ENCODE data around the gene CDK11A.
"Not testable (repeated sequence)": the region's sequence is repeated elsewhere in the genome, so short reads cannot be mapped to it uniquely, and the experiment has no call there.

The CDK11A gene

GRCh38 chr1:1724035-1724864 lies at the start of gene CDK11A:
Gene CDK11A (minus strand): TSS chr1:1724357. CDS start chr1:1722818, 1,539 bp downstream.
- H3K27ac Mint-ChIP-seq (ENCODE audit: low read depth): peak within 1 kb of the TSS; percentile 97
- peak; percentile 96 for ATAC-seq (replicated peaks; ENCODE audit: extremely low read depth, poor library complexity, severe bottlenecking)
- peak within 1 kb of the TSS; percentile 94 for H3K4me3 Mint-ChIP-seq
- not testable (repeated sequence) for H3K27me3 Mint-ChIP-seq, H3K9me3 Mint-ChIP-seq, H3K4me1 Mint-ChIP-seq
- peak; percentile 75 to 97 for DNase-seq (ENCODE audit: low spot score in 2 of 2)
- H3K36me3 Mint-ChIP-seq (ENCODE audit: insufficient read depth): peaks cover 38% of the 10 kb centered on the region

- H3K9me3 Mint-ChIP-seq: no peaks in the 10 kb centered on the region
These were observed 49.7 kb upstream of the CDK11A start for GRCh38 chr1:1773874-1774273.

GRCh38 chr1:1771096-1771495 lies 46.9 kb upstream of the CDK11A start:
- H3K4me3 Mint-ChIP-seq: no peak overlapping the region
- DNase-seq (ENCODE audit: low spot score in 2 of 2): no peak
- H3K4me1 Mint-ChIP-seq: peaks cover 17% of the 10 kb centered on the region
- ATAC-seq (replicated peaks; ENCODE audit: extremely low read depth, poor library complexity, severe bottlenecking): no peak
- no peaks in the 10 kb centered on the region for H3K9me3 Mint-ChIP-seq
- H3K36me3 Mint-ChIP-seq (ENCODE audit: insufficient read depth): peaks cover 24% of the 10 kb centered on the region
- no peak overlapping the region for H3K27ac Mint-ChIP-seq (ENCODE audit: low read depth)
- H3K27me3 Mint-ChIP-seq: no peaks in the 10 kb centered on the region

More at GRCh38 chr1:1773874-1774273, 49.7 kb upstream of the CDK11A start:
- no peak for DNase-seq (ENCODE audit: low spot score in 2 of 2)
- ATAC-seq (replicated peaks; ENCODE audit: extremely low read depth, poor library complexity, severe bottlenecking): no peak
- Mint-ChIP-seq H3K4me3 (no peak overlapping the region), H3K27ac (ENCODE audit: low read depth) (no peak overlapping the region), H3K4me1 (peaks cover 23% of the 10 kb centered on the region), H3K27me3 (no peaks in the 10 kb centered on the region), H3K36me3 (ENCODE audit: insufficient read depth) (peaks cover 22% of the 10 kb centered on the region)

- Mint-ChIP-seq H3K27me3 (no peaks in the 10 kb centered on the region), H3K27ac (ENCODE audit: low read depth) (no peak overlapping the region), H3K9me3 (no peaks in the 10 kb centered on the region), H3K4me3 (no peak overlapping the region), H3K36me3 (ENCODE audit: insufficient read depth) (peaks cover 24% of the 10 kb centered on the region), H3K4me1 (peaks cover 8% of the 10 kb centered on the region)
- no peak for ATAC-seq (replicated peaks; ENCODE audit: extremely low read depth, poor library complexity, severe bottlenecking)
- no peak for DNase-seq (ENCODE audit: low spot score in 2 of 2)
These were observed 45.9 kb upstream of the CDK11A start for GRCh38 chr1:1770102-1770501.

- H3K4me3 Mint-ChIP-seq: no peak overlapping the region
- H3K9me3 Mint-ChIP-seq: no peaks in the 10 kb centered on the region
- no peaks in the 10 kb centered on the region for H3K27me3 Mint-ChIP-seq
- DNase-seq (ENCODE audit: low spot score in 2 of 2) (no peak), ATAC-seq (replicated peaks; ENCODE audit: extremely low read depth, poor library complexity, severe bottlenecking) (no peak)
- H3K27ac Mint-ChIP-seq (ENCODE audit: low read depth): no peak overlapping the region
- peaks cover 7% of the 10 kb centered on the region for H3K4me1 Mint-ChIP-seq
- H3K36me3 Mint-ChIP-seq (ENCODE audit: insufficient read depth): peaks cover 30% of the 10 kb centered on the region
These were observed 44.3 kb upstream of the CDK11A start for GRCh38 chr1:1768249-1768992.

GRCh38 chr1:1764876-1765470 lies 40.8 kb upstream of the CDK11A start:
- Mint-ChIP-seq H3K36me3 (ENCODE audit: insufficient read depth) (peaks cover 44% of the 10 kb centered on the region), H3K4me3 (no peak overlapping the region), H3K27me3 (no peaks in the 10 kb centered on the region), H3K4me1 (peaks cover 7% of the 10 kb centered on the region), H3K9me3 (no peaks in the 10 kb centered on the region), H3K27ac (ENCODE audit: low read depth) (no peak overlapping the region)
- ATAC-seq (replicated peaks; ENCODE audit: extremely low read depth, poor library complexity, severe bottlenecking) (no peak), DNase-seq (ENCODE audit: low spot score in 2 of 2) (no peak)

- H3K36me3 Mint-ChIP-seq (ENCODE audit: insufficient read depth): peaks cover 48% of the 10 kb centered on the region
- H3K4me3 Mint-ChIP-seq: no peak overlapping the region
- peaks cover 7% of the 10 kb centered on the region for H3K4me1 Mint-ChIP-seq
- no peaks in the 10 kb centered on the region for H3K9me3 Mint-ChIP-seq
- H3K27ac Mint-ChIP-seq (ENCODE audit: low read depth): peak overlapping the region; percentile 62
- DNase-seq (ENCODE audit: low spot score in 2 of 2): no peak
- no peak for ATAC-seq (replicated peaks; ENCODE audit: extremely low read depth, poor library complexity, severe bottlenecking)
- no peaks in the 10 kb centered on the region for H3K27me3 Mint-ChIP-seq
These were observed 39.8 kb upstream of the CDK11A start for GRCh38 chr1:1763657-1764621.

- ATAC-seq (replicated peaks; ENCODE audit: extremely low read depth, poor library complexity, severe bottlenecking) (no peak), DNase-seq (ENCODE audit: low spot score in 2 of 2) (no peak)
- no peak overlapping the region for H3K27ac Mint-ChIP-seq (ENCODE audit: low read depth)
- H3K4me1 Mint-ChIP-seq: no peaks in the 10 kb centered on the region
- no peaks in the 10 kb centered on the region for H3K27me3 Mint-ChIP-seq
- H3K4me3 Mint-ChIP-seq: no peak overlapping the region
- peaks cover 45% of the 10 kb centered on the region for H3K36me3 Mint-ChIP-seq (ENCODE audit: insufficient read depth)
- H3K9me3 Mint-ChIP-seq: no peaks in the 10 kb centered on the region
These were observed 37.6 kb upstream of the CDK11A start for GRCh38 chr1:1761504-1762376.

GRCh38 chr1:1760715-1761114 lies 36.6 kb upstream of the CDK11A start:
- peaks cover 44% of the 10 kb centered on the region for H3K36me3 Mint-ChIP-seq (ENCODE audit: insufficient read depth)

GRCh38 chr1:1760345-1760650 lies 36.1 kb upstream of the CDK11A start:
- DNase-seq (ENCODE audit: low spot score in 2 of 2) (no peak), ATAC-seq (replicated peaks; ENCODE audit: extremely low read depth, poor library complexity, severe bottlenecking) (no peak)
- Mint-ChIP-seq H3K36me3 (ENCODE audit: insufficient read depth) (peaks cover 44% of the 10 kb centered on the region), H3K4me1 (no peaks in the 10 kb centered on the region), H3K27me3 (no peaks in the 10 kb centered on the region), H3K9me3 (no peaks in the 10 kb centered on the region), H3K27ac (ENCODE audit: low read depth) (no peak overlapping the region), H3K4me3 (no peak overlapping the region)

More at GRCh38 chr1:1760715-1761114, 36.6 kb upstream of the CDK11A start:
- no peak for ATAC-seq (replicated peaks; ENCODE audit: extremely low read depth, poor library complexity, severe bottlenecking)
- no peaks in the 10 kb centered on the region for H3K27me3 Mint-ChIP-seq
- no peak overlapping the region for H3K27ac Mint-ChIP-seq (ENCODE audit: low read depth)
- H3K9me3 Mint-ChIP-seq: no peaks in the 10 kb centered on the region
- H3K4me3 Mint-ChIP-seq: no peak overlapping the region
- no peaks in the 10 kb centered on the region for H3K4me1 Mint-ChIP-seq
- no peak for DNase-seq (ENCODE audit: low spot score in 2 of 2)

- DNase-seq (ENCODE audit: low spot score in 2 of 2) (no peak), ATAC-seq (replicated peaks; ENCODE audit: extremely low read depth, poor library complexity, severe bottlenecking) (no peak)
- Mint-ChIP-seq H3K36me3 (ENCODE audit: insufficient read depth) (peaks cover 44% of the 10 kb centered on the region), H3K27ac (ENCODE audit: low read depth) (peak overlapping the region; percentile 78), H3K9me3 (no peaks in the 10 kb centered on the region), H3K4me3 (no peak overlapping the region), H3K27me3 (no peaks in the 10 kb centered on the region), H3K4me1 (no peaks in the 10 kb centered on the region)
These were observed 35.5 kb upstream of the CDK11A start for GRCh38 chr1:1759456-1760344.

Measured in central memory CD8-positive, alpha-beta T cell (primary cell).